WTC11 (cell line): ENCODE measurements around the gene BROX. TPM values are rescaled to one million over a fixed set of nuclear protein-coding genes. Genes with fewer than 3 reads are reported as not detected.
"Not testable (repeated sequence)": the region's sequence is repeated elsewhere in the genome, so short reads cannot be mapped to it uniquely, and the experiment has no call there.

Experiments used
- ATAC-seq: fragments of 200-7000 bp; cut with Tn5 transposase; 2 replicates; pipeline ENCODE4 v1.10.0; 2021; ENCODE audit warnings: mild to moderate bottlenecking, moderate library complexity
- CTCF ChIA-PET: fragments of 300-600 bp; sonication (Branson Sonifier 250); formaldehyde crosslinking; loops from one replicate; lab custom pipeline; 2021; ENCODE audit warnings: antibody characterized with exemption; lab: Charles Lee
- POLR2A ChIA-PET: fragments of 350-600 bp; sonication (Branson Sonifier 250); formaldehyde crosslinking; loops from one replicate; lab custom pipeline; 2021; ENCODE audit warnings: antibody characterized with exemption; lab: Charles Lee
- DNase-seq: peaks from one replicate; pipeline ENCODE4 v3.0.0; 2021; ENCODE audit warnings: low spot score
- H3K27ac Mint-ChIP-seq: 2 replicates; pipeline ENCODE4 v1.8.0; 2021; ENCODE audit warnings: mixed read lengths
- H3K27me3 Mint-ChIP-seq: 2 replicates; pipeline ENCODE4 v1.8.0; 2021; ENCODE audit warnings: low read depth, mild to moderate bottlenecking, moderate library complexity, mixed read lengths
- H3K36me3 Mint-ChIP-seq: 2 replicates; pipeline ENCODE4 v1.8.0; 2021; ENCODE audit warnings: mixed read lengths
- H3K4me1 Mint-ChIP-seq: 2 replicates; pipeline ENCODE4 v1.8.0; 2022; ENCODE audit warnings: mixed read lengths
- H3K4me3 Mint-ChIP-seq: 2 replicates; pipeline ENCODE4 v1.8.0; 2021; ENCODE audit warnings: mild to moderate bottlenecking, moderate library complexity, mixed read lengths
- H3K9me3 Mint-ChIP-seq: 2 replicates; pipeline ENCODE4 v1.8.0; 2021; ENCODE audit warnings: mixed read lengths
- CREM ChIP-seq: sonication (generic); formaldehyde crosslinking; IDR thresholded peaks from 2 replicates; pipeline ENCODE4 v1.8.1; 2022; ENCODE audit warnings: mild to moderate bottlenecking, missing genetic modification reagents, moderate library complexity
- ESRRA ChIP-seq: sonication (generic); formaldehyde crosslinking; IDR thresholded peaks from 2 replicates; pipeline ENCODE4 v1.8.1; 2022; ENCODE audit warnings: mild to moderate bottlenecking, missing genetic modification reagents, borderline replicate concordance
- FOXJ3 ChIP-seq: sonication (generic); formaldehyde crosslinking; IDR thresholded peaks from 2 replicates; pipeline ENCODE4 v1.9.0; 2021; ENCODE audit warnings: missing genetic modification reagents, mild to moderate bottlenecking, borderline replicate concordance
- GRHL2 ChIP-seq: fragments of 250-450 bp; sonication (Bioruptor Pico); IDR thresholded peaks from 2 replicates; pipeline ENCODE4 v1.8.0; 2022; ENCODE audit warnings: mild to moderate bottlenecking, moderate library complexity; ENCODE audit not compliant: insufficient replicate concordance, severe bottlenecking
- IRF2 ChIP-seq: sonication (generic); formaldehyde crosslinking; IDR thresholded peaks from 2 replicates; pipeline ENCODE4 v1.8.0; 2022; ENCODE audit warnings: low read depth, missing genetic modification reagents, borderline replicate concordance
- NR1H2 ChIP-seq: sonication (generic); formaldehyde crosslinking; IDR thresholded peaks from 2 replicates; pipeline ENCODE4 v1.9.0; 2021; ENCODE audit warnings: mild to moderate bottlenecking, moderate library complexity, missing genetic modification reagents
- NR3C1 ChIP-seq: sonication (generic); formaldehyde crosslinking; conservative IDR thresholded peaks from 2 replicates; pipeline ENCODE4 v1.8.1; 2023; ENCODE audit warnings: low read depth, mild to moderate bottlenecking, missing genetic modification reagents
- OVOL2 ChIP-seq: fragments of 250-450 bp; sonication (Bioruptor Pico); IDR thresholded peaks from 2 replicates; pipeline ENCODE4 v1.9.0; 2021; ENCODE audit warnings: mild to moderate bottlenecking, borderline replicate concordance
- total RNA-seq: library from RNA; stranded (reverse); gene quantifications from 3 replicates; pipeline ENCODE4 v1.2.3, GENCODE V29; 2021
- TF ChIP-seq, protein P1 (sequence below): sonication (generic); formaldehyde crosslinking; IDR thresholded peaks from 2 replicates; pipeline ENCODE4 v1.8.0; 2022; ENCODE audit warnings: mild to moderate bottlenecking, missing genetic modification reagents
- TF ChIP-seq, protein P2 (sequence below): fragments of 250-450 bp; sonication (Bioruptor Pico); IDR thresholded peaks from 2 replicates; pipeline ENCODE4 v1.9.0; 2021; ENCODE audit warnings: mild to moderate bottlenecking, borderline replicate concordance
- TF ChIP-seq, protein P3 (sequence below): sonication (generic); formaldehyde crosslinking; IDR thresholded peaks from 2 replicates; pipeline ENCODE4 v1.8.0; 2023; ENCODE audit warnings: missing genetic modification reagents, mild to moderate bottlenecking, borderline replicate concordance
- TF ChIP-seq, protein P4 (sequence below): sonication (generic); formaldehyde crosslinking; IDR thresholded peaks from 2 replicates; pipeline ENCODE4 v1.8.1; 2022; ENCODE audit warnings: low read depth, mild to moderate bottlenecking, moderate library complexity, missing genetic modification reagents, borderline replicate concordance
- TF ChIP-seq, protein P5 (sequence below): sonication (generic); formaldehyde crosslinking; IDR thresholded peaks from 2 replicates; pipeline ENCODE4 v1.8.0; 2022; ENCODE audit warnings: mild to moderate bottlenecking, missing genetic modification reagents
- TF ChIP-seq, protein P6 (sequence below): sonication (generic); formaldehyde crosslinking; IDR thresholded peaks from 2 replicates; pipeline ENCODE4 v1.8.1; 2022; ENCODE audit warnings: missing genetic modification reagents, borderline replicate concordance

BROX gene
- total RNA-seq, 1 experiment from 2014 or later = 27.1 TPM

DNA sequence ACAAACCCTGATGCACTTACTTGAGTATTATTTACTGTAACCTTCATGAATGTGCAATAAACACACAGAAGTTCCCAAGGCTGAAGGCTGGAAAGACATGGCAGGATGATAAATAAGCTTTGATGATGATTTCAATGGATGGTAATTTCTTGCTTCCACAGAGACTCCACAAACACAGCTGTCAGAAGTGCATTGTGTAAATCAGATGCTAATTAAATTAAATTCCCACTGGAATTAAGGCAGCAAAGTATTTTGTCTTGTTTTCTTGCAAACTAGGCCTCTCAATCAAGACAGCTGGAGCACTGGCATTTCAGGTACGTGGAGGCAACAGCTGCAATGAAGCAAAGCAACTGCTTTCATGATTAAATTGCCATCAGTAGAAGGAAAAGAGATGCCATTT lies 48.7 kb downstream of the BROX start:
- CTCF ChIA-PET = no interaction called here

DNA sequence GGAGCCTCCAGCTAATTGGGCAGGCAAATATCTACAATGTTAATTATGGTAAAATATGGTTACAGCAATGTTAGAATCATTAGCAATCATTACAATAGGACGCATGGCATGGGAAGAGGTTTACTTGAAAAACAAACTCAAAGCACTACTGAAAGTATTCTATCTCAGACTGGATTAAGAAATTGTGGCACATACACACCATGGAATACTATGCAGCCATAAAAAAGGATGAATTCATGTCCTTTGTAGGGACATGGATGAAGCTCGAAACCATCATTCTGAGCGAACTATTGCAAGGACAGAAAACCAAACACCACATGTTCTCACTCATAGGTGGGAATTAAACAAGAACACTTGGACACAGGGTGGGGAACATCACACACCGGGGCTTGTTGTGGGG lies 49.8 kb downstream of the BROX start:
- H3K4me1 Mint-ChIP-seq, ATAC-seq, H3K4me3 Mint-ChIP-seq, POLR2A ChIA-PET, DNase-seq, H3K27ac Mint-ChIP-seq, H3K36me3 Mint-ChIP-seq, H3K27me3 Mint-ChIP-seq: not testable (repeated sequence)
- peaks cover 18% of the 10 kb centered on the region for H3K9me3 Mint-ChIP-seq
- CTCF ChIA-PET = interaction anchor here (0.9 kb wide), 1 partner anchor 328 kb away, joined by 3 read pairs; no protein-coding TSS in a partner anchor

More for the DNA sequence above, 48.7 kb downstream of the BROX start:
- TF ChIP-seq FOXJ3 (CRISPR knock-in tag) (no peak), ESRRA (CRISPR knock-in tag) (no peak), GRHL2 (CRISPR knock-in tag) (no peak)
- TF ChIP-seq, protein P1, sequence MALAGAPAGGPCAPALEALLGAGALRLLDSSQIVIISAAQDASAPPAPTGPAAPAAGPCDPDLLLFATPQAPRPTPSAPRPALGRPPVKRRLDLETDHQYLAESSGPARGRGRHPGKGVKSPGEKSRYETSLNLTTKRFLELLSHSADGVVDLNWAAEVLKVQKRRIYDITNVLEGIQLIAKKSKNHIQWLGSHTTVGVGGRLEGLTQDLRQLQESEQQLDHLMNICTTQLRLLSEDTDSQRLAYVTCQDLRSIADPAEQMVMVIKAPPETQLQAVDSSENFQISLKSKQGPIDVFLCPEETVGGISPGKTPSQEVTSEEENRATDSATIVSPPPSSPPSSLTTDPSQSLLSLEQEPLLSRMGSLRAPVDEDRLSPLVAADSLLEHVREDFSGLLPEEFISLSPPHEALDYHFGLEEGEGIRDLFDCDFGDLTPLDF (CRISPR knock-in tag) = no peak
- TF ChIP-seq, all 79 proteins: peak for 0
- peaks cover 15% of the 10 kb centered on the region for H3K9me3 Mint-ChIP-seq
- peaks cover 4% of the 10 kb centered on the region for H3K27me3 Mint-ChIP-seq
- no peak overlapping the region for H3K27ac Mint-ChIP-seq
- POLR2A ChIA-PET = no interaction called here
- H3K4me3 Mint-ChIP-seq = no peak overlapping the region
- no peaks in the 10 kb centered on the region for H3K4me1 Mint-ChIP-seq
- DNase-seq = no peak
- no peaks in the 10 kb centered on the region for H3K36me3 Mint-ChIP-seq
- ATAC-seq = no peak

DNA sequence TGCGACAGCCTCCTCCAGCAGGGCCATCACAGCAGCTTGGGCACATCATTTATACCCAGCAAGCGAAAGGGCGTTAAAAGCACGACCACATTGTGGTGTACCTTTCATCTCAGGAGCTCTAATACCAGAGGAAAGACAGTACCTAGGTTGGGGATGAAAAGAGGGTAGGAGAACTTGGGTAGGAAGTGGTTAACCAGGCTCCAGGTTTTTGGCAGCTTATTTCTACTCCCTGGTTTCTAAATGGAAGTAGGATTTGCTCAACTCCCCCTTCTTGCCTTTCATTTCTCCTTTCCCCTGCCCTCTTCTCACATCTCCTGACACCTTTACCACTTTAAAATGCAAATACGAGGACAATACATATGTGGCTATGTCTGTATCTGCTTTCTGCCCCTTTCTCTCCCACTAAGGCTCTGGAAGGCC lies 54.8 kb downstream of the BROX start:
- H3K27ac Mint-ChIP-seq = no peak overlapping the region
- ChIA-PET POLR2A (no interaction called here), CTCF (interaction anchor here (1.0 kb wide), 1 partner anchor 323 kb away, joined by 3 read pairs; no protein-coding TSS in a partner anchor)
- H3K36me3 Mint-ChIP-seq = peaks cover 15% of the 10 kb centered on the region
- H3K4me1 Mint-ChIP-seq = no peaks in the 10 kb centered on the region
- DNase-seq = no peak
- peaks cover 2% of the 10 kb centered on the region; the same call in 1 of the 2 replicates for H3K27me3 Mint-ChIP-seq
- ATAC-seq = no peak
- H3K4me3 Mint-ChIP-seq = no peak overlapping the region
- peaks cover 38% of the 10 kb centered on the region for H3K9me3 Mint-ChIP-seq
- no peak for TF ChIP-seq NR1H2 (CRISPR knock-in tag)
- TF ChIP-seq, protein P2, sequence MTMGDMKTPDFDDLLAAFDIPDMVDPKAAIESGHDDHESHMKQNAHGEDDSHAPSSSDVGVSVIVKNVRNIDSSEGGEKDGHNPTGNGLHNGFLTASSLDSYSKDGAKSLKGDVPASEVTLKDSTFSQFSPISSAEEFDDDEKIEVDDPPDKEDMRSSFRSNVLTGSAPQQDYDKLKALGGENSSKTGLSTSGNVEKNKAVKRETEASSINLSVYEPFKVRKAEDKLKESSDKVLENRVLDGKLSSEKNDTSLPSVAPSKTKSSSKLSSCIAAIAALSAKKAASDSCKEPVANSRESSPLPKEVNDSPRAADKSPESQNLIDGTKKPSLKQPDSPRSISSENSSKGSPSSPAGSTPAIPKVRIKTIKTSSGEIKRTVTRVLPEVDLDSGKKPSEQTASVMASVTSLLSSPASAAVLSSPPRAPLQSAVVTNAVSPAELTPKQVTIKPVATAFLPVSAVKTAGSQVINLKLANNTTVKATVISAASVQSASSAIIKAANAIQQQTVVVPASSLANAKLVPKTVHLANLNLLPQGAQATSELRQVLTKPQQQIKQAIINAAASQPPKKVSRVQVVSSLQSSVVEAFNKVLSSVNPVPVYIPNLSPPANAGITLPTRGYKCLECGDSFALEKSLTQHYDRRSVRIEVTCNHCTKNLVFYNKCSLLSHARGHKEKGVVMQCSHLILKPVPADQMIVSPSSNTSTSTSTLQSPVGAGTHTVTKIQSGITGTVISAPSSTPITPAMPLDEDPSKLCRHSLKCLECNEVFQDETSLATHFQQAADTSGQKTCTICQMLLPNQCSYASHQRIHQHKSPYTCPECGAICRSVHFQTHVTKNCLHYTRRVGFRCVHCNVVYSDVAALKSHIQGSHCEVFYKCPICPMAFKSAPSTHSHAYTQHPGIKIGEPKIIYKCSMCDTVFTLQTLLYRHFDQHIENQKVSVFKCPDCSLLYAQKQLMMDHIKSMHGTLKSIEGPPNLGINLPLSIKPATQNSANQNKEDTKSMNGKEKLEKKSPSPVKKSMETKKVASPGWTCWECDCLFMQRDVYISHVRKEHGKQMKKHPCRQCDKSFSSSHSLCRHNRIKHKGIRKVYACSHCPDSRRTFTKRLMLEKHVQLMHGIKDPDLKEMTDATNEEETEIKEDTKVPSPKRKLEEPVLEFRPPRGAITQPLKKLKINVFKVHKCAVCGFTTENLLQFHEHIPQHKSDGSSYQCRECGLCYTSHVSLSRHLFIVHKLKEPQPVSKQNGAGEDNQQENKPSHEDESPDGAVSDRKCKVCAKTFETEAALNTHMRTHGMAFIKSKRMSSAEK = no peak
- no peak for TF ChIP-seq IRF2 (CRISPR knock-in tag)
- TF ChIP-seq, protein P3, sequence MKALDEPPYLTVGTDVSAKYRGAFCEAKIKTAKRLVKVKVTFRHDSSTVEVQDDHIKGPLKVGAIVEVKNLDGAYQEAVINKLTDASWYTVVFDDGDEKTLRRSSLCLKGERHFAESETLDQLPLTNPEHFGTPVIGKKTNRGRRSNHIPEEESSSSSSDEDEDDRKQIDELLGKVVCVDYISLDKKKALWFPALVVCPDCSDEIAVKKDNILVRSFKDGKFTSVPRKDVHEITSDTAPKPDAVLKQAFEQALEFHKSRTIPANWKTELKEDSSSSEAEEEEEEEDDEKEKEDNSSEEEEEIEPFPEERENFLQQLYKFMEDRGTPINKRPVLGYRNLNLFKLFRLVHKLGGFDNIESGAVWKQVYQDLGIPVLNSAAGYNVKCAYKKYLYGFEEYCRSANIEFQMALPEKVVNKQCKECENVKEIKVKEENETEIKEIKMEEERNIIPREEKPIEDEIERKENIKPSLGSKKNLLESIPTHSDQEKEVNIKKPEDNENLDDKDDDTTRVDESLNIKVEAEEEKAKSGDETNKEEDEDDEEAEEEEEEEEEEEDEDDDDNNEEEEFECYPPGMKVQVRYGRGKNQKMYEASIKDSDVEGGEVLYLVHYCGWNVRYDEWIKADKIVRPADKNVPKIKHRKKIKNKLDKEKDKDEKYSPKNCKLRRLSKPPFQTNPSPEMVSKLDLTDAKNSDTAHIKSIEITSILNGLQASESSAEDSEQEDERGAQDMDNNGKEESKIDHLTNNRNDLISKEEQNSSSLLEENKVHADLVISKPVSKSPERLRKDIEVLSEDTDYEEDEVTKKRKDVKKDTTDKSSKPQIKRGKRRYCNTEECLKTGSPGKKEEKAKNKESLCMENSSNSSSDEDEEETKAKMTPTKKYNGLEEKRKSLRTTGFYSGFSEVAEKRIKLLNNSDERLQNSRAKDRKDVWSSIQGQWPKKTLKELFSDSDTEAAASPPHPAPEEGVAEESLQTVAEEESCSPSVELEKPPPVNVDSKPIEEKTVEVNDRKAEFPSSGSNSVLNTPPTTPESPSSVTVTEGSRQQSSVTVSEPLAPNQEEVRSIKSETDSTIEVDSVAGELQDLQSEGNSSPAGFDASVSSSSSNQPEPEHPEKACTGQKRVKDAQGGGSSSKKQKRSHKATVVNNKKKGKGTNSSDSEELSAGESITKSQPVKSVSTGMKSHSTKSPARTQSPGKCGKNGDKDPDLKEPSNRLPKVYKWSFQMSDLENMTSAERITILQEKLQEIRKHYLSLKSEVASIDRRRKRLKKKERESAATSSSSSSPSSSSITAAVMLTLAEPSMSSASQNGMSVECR (CRISPR knock-in tag) = no peak
- TF ChIP-seq, protein P4, sequence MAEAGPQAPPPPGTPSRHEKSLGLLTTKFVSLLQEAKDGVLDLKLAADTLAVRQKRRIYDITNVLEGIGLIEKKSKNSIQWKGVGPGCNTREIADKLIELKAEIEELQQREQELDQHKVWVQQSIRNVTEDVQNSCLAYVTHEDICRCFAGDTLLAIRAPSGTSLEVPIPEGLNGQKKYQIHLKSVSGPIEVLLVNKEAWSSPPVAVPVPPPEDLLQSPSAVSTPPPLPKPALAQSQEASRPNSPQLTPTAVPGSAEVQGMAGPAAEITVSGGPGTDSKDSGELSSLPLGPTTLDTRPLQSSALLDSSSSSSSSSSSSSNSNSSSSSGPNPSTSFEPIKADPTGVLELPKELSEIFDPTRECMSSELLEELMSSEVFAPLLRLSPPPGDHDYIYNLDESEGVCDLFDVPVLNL (CRISPR knock-in tag) = no peak
- TF ChIP-seq, protein P5, sequence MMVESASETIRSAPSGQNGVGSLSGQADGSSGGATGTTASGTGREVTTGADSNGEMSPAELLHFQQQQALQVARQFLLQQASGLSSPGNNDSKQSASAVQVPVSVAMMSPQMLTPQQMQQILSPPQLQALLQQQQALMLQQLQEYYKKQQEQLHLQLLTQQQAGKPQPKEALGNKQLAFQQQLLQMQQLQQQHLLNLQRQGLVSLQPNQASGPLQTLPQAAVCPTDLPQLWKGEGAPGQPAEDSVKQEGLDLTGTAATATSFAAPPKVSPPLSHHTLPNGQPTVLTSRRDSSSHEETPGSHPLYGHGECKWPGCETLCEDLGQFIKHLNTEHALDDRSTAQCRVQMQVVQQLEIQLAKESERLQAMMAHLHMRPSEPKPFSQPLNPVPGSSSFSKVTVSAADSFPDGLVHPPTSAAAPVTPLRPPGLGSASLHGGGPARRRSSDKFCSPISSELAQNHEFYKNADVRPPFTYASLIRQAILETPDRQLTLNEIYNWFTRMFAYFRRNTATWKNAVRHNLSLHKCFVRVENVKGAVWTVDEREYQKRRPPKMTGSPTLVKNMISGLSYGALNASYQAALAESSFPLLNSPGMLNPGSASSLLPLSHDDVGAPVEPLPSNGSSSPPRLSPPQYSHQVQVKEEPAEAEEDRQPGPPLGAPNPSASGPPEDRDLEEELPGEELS (CRISPR knock-in tag) = no peak
- no peak for TF ChIP-seq NR3C1 (CRISPR knock-in tag)
- no peak for TF ChIP-seq CREM (CRISPR knock-in tag)
- TF ChIP-seq OVOL2 (CRISPR knock-in tag) = no peak
- TF ChIP-seq, protein P6, sequence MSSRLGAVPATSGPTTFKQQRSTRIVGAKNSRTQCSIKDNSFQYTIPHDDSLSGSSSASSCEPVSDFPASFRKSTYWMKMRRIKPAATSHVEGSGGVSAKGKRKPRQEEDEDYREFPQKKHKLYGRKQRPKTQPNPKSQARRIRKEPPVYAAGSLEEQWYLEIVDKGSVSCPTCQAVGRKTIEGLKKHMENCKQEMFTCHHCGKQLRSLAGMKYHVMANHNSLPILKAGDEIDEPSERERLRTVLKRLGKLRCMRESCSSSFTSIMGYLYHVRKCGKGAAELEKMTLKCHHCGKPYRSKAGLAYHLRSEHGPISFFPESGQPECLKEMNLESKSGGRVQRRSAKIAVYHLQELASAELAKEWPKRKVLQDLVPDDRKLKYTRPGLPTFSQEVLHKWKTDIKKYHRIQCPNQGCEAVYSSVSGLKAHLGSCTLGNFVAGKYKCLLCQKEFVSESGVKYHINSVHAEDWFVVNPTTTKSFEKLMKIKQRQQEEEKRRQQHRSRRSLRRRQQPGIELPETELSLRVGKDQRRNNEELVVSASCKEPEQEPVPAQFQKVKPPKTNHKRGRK = no peak
